K562 (cell line): ENCODE results near the gene S100A1.

Source experiments
- CTCF ChIP-seq, 3 experiments: IDR thresholded peaks in 2 of 3; conservative IDR thresholded peaks in 1 of 3; 2 replicates each; pipeline ENCODE4 v1.5.1; 2011 to 2012; ENCODE audit warnings: low read length in 3 of 3, mild to moderate bottlenecking in 3 of 3, control low read depth in 2 of 3, improper control_type of control experiment in 1 of 3, inconsistent platforms in 1 of 3, low read depth in 1 of 3, mixed read lengths in 1 of 3, moderate library complexity in 1 of 3; ENCODE audit not compliant: insufficient read depth in 2 of 3
- EZH2 ChIP-seq: IDR thresholded peaks from 2 replicates; pipeline ENCODE4 v1.6.1; 2012; ENCODE audit warnings: low read depth, mild to moderate bottlenecking, inconsistent platforms, low read length, borderline replicate concordance
- MXI1 ChIP-seq: IDR thresholded peaks from 2 replicates; pipeline ENCODE4 v1.6.1; 2011; ENCODE audit warnings: low read depth, mild to moderate bottlenecking, improper control_type of control experiment, low read length
- SIN3B ChIP-seq: fragments of 450-650 bp; IDR thresholded peaks from 2 replicates; pipeline ENCODE4 v1.6.1; 2017; ENCODE audit warnings: low read depth, mild to moderate bottlenecking, moderate library complexity
- TCF3 ChIP-seq: sonication (generic); formaldehyde crosslinking; IDR thresholded peaks from 2 replicates; pipeline ENCODE4 v1.4.0; 2020; ENCODE audit warnings: mild to moderate bottlenecking, missing genetic modification reagents

DNA sequence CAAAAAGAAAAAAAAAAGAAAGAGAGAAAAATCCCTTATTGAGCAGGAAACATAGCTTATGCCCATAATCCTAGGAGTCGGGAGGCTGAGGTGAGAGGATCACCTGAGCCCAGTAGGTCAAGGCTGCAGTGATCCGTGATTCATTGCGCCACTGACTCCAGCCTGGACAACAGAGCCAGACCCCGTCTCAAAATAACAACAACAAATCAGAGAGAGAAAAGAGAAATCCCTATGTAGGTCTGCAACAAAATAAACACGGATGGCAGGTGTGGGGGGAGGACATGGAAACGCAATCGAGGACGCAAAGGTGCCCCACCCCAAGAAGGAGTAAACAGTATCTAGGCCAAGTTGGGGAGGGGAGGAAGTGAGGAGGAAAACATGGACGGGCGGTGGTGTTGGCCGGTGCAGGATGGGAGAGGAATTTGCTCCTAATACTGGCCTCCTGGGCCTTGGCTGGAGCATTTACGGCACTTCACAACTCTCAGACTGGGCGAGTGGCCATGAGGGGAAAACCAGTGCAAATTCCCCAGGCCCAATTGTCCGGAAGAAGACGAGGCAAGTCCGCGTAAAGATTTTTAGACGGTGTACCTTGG is 5.0 kb downstream of the S100A1 start:
- TF ChIP-seq SIN3B = no peak
- TF ChIP-seq EZH2 = no peak
- TF ChIP-seq TCF3 (CRISPR knock-in tag) = no peak
- TF ChIP-seq MXI1 = no peak
- no peak for TF ChIP-seq CTCF (IDR thresholded peaks at IDR 0.05 in 2 of 3, conservative IDR thresholded peaks at IDR 0.05 in 1 of 3; ENCODE audit: insufficient read depth in 2 of 3, low read depth in 1 of 3, low read length in 3 of 3)
